Epithelial cell of esophagus (primary cell): ENCODE results near the gene APLP2.
"Not testable (repeated sequence)": the region's sequence is repeated elsewhere in the genome, so short reads cannot be mapped to it uniquely, and the experiment has no call there.

Source experiments
- DNase-seq: peaks from one replicate; pipeline ENCODE4 v3.0.0; 2010; ENCODE audit warnings: low read depth
- H3K4me3 ChIP-seq: 2 replicates; pipeline ENCODE4 v1.5.1; 2011; ENCODE audit warnings: mild to moderate bottlenecking, low read length, control low read depth
- TF ChIP-seq, protein P1 (sequence below): IDR thresholded peaks from 2 replicates; pipeline ENCODE4 v1.5.1; 2011; ENCODE audit warnings: low read depth, mild to moderate bottlenecking, low read length, control low read depth, inconsistent platforms; ENCODE audit not compliant: insufficient read depth; ENCODE audit errors: missing control alignments

APLP2 gene

DNA sequence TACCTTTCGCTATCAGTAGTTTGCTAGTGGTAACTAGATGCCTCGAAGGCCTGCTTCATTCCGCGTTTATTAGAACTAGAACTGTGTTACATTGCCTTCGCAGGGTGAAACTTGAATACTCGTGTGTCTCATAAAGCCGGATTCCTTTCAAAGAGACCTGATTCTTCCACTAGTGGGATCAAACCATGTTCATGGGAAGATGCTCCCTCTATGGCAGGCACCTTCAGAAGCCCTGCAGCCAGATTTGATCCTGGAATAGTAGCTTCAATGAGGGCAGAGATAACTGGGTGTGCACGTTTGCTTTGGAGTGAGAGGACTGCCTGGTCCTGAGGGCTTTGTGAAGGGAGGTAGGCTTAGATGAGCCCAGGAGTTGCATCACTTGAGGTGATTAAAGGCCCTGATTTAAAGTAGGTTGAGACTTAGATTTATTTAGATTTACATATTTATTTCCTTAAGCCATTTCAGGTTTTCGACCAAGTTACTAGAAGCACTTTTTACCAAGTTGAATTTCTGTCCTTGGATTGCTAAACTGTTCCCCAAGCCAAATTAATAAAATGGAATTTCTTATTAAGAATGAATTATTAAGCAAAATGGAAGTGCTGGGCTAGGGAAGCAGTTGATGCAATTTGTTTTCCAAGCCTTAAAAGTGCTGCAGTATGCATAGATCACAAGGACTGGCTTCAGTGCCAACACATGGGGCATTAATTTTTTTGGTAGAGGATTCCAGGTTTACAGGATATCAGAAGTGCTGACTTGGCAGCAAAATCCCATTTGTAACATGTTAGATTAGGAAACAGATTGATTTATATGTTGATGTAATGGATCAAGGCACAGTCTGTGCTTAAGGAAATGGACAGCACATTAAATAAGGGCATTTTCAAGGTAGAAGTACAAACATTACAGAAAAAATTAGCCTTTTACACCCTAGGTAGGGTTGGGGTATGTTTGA lies 32.9 kb downstream of the APLP2 start:
- TF ChIP-seq, protein P1, sequence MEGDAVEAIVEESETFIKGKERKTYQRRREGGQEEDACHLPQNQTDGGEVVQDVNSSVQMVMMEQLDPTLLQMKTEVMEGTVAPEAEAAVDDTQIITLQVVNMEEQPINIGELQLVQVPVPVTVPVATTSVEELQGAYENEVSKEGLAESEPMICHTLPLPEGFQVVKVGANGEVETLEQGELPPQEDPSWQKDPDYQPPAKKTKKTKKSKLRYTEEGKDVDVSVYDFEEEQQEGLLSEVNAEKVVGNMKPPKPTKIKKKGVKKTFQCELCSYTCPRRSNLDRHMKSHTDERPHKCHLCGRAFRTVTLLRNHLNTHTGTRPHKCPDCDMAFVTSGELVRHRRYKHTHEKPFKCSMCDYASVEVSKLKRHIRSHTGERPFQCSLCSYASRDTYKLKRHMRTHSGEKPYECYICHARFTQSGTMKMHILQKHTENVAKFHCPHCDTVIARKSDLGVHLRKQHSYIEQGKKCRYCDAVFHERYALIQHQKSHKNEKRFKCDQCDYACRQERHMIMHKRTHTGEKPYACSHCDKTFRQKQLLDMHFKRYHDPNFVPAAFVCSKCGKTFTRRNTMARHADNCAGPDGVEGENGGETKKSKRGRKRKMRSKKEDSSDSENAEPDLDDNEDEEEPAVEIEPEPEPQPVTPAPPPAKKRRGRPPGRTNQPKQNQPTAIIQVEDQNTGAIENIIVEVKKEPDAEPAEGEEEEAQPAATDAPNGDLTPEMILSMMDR: no peak
- peak; percentile 49 for DNase-seq
- no peak overlapping the region for H3K4me3 ChIP-seq

DNA sequence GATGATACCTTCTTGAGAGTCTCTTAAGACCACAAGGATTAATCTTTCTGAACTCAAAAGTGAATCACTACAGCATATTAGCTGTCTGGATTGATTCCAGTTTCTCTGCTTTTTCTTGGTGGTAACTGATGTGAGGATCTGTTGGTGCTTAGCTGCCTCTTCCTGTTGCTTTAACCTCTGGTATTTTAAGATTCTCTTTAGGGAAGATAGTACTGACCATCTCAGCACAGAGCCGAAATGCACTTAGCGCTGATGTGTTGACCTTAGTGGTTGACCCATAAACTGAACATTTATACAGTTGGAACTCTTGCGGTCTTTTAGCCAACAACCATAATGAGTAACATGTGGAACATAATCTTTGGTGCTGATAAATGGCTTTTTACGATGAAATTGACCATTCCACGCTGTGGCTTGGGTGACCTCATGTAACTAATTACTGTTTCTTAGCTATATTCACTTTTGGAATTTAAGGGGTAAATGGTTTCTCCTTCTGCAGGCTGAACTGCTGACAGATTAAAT lies 33.7 kb downstream of the APLP2 start:
- DNase-seq: peak; percentile 61
- no peak overlapping the region for H3K4me3 ChIP-seq
- TF ChIP-seq, protein P1: no peak

DNA sequence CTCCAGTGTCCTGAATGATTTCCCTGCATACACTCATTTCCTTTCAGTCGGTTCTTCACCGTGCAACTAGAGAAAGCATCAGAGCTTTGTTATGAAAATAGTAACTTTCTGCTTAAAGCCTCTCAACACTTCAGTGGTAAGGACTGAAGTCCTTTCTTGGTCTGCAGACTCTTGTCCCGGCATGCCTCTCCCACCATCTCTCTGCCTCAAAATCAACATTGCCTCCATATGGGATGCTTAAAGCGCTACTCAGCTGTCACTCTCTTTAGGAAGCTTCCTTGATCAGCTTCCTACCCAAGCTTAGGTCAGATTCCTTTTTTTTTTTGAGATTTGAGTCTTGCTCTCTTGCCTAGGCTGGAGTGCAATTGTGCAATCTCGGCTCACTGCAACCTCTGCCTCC lies 36.7 kb downstream of the APLP2 start:
- TF ChIP-seq, protein P1: no peak

DNA sequence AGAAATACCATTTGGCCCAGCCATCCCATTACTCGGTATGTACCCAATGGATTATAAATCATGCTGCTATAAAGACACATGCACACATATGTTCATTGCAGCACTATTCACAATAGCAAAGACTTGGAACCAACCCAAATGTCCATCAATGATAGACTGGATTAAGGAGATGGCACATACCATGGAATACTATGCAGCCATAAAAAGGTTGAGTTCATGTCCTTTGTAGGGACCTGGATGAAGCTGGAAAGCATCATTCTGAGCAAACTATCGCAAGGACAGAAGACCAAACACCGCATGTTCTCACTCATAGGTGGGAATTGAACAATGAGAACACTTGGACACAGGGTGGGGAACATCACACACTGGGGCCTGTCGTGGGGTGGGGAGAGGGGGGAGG lies 39.0 kb downstream of the APLP2 start:
- not testable (repeated sequence) for DNase-seq, H3K4me3 ChIP-seq

More for the DNA sequence above, 36.7 kb downstream of the APLP2 start:
- H3K4me3 ChIP-seq: no peak overlapping the region
- peak; percentile 85 for DNase-seq

DNA sequence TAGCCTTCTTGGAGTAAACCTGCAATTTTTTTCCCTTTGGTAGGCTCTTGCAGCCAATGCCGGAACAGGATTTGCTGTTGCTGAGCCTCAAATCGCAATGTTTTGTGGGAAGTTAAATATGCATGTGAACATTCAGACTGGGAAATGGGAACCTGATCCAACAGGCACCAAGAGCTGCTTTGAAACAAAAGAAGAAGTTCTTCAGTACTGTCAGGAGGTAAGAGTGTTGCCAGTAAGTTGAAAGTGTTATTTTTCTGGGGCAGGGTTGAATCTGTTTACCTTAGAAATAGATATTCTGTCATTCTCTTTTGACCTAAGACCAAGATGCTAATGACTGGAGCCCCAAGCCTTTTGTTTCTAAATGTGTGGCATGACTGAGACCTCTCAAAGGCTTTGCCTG lies 39.7 kb downstream of the APLP2 start:
- H3K4me3 ChIP-seq: no peak overlapping the region
- DNase-seq: no peak
- TF ChIP-seq, protein P1: no peak

DNA sequence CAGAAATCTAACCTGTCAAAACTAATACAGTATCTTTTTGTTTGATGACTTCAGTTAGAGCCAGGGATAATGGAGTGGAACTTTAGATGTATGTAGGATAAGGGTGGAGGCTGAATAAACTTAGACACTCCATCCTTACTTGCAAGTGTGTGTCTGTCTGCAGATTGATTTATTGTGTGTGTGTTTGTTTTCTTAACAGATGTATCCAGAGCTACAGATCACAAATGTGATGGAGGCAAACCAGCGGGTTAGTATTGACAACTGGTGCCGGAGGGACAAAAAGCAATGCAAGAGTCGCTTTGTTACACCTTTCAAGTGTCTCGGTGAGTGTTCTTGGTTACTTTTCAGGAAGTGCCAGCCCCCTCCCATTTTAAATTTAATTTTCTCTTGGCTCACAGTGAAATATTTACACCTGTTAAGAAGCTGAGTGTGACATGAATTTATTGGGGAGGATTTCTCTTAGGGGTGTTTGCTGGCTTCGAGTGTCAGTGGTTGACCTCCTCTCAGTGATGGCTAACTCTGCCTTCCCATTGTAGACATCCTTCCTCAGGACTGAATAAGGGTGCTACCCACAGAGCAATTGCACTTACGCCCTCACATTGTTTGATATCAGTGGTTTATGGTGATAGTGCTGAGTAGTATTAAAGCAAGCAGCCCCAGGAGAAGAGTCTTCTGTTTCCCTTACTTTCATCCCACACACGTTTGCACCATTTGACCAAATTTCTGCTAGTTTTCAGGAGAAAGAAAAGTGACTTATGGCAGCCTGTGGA lies 40.8 kb downstream of the APLP2 start:
- TF ChIP-seq, protein P1: no peak
- no peak for DNase-seq
- H3K4me3 ChIP-seq: no peak overlapping the region
